ENCODE results near the gene DNALI1. TPM values are rescaled to one million over a fixed set of nuclear protein-coding genes. Genes with fewer than 3 reads are reported as not detected.

Gene DNALI1
- total and polyA plus RNA-seq, 2 donors (not counting 3 experiments of a cell fraction or from before 2014, with no cell fraction given) = 5.2 to 8.1 TPM

DNA sequence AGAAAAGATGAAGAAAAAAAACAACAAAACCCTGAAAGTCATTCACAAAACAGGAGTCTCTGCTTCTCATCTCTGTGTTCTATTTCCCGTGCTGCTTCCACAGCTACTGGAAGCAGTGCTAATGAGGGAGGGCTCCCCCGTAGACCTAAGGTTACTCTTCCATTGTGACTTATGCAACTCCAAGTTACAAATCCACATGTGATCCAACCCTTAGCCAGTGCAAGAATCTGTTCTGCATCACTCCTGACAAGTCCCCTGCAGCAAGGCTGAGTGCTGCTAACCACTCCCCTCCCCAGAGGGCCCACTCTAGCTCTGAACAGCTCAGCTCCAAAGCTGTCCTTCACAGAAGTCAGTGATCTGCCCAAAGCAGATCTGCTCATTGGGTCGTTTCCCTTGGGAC lies 10.3 kb downstream of the DNALI1 start:
- TF ChIP-seq JUN (IDR thresholded peaks at IDR 0.05; ENCODE audit: borderline replicate concordance, insufficient read depth, insufficient read length, low read depth) (no peak), FOS (IDR thresholded peaks at IDR 0.05; ENCODE audit: borderline replicate concordance, insufficient read depth, low read length) (no peak), EZH2 (IDR thresholded peaks at IDR 0.05; ENCODE audit: borderline replicate concordance, low read depth, low read length, severe bottlenecking) (no peak), MYC (IDR thresholded peaks at IDR 0.05; ENCODE audit: low read depth, low read length) (no peak), POLR2AphosphoS5 (IDR thresholded peaks at IDR 0.05; ENCODE audit: insufficient read depth, low read depth, low read length) (no peak), POLR2A (IDR thresholded peaks at IDR 0.05; ENCODE audit: low read depth, low read length) (no peak), MAX (IDR thresholded peaks at IDR 0.05; ENCODE audit: insufficient read depth, insufficient read length) (no peak), GATA2 (IDR thresholded peaks at IDR 0.05; ENCODE audit: insufficient read depth, insufficient read length, low read depth, low read length) (no peak)
- TF ChIP-seq, protein P1, sequence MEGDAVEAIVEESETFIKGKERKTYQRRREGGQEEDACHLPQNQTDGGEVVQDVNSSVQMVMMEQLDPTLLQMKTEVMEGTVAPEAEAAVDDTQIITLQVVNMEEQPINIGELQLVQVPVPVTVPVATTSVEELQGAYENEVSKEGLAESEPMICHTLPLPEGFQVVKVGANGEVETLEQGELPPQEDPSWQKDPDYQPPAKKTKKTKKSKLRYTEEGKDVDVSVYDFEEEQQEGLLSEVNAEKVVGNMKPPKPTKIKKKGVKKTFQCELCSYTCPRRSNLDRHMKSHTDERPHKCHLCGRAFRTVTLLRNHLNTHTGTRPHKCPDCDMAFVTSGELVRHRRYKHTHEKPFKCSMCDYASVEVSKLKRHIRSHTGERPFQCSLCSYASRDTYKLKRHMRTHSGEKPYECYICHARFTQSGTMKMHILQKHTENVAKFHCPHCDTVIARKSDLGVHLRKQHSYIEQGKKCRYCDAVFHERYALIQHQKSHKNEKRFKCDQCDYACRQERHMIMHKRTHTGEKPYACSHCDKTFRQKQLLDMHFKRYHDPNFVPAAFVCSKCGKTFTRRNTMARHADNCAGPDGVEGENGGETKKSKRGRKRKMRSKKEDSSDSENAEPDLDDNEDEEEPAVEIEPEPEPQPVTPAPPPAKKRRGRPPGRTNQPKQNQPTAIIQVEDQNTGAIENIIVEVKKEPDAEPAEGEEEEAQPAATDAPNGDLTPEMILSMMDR (IDR thresholded peaks at IDR 0.05; ENCODE audit: extremely low read depth in 1 of 2, insufficient read depth in 1 of 2, low read depth in 1 of 2, low read length in 2 of 2) = no peak
- DNase-seq (ENCODE audit: low read depth, low spot score) (no peak), FAIRE-seq (no peak)
- ChIA-PET POLR2A (no interaction called here), CTCF (no interaction called here)
- Histone ChIP-seq H3K79me2 (ENCODE audit: control insufficient read depth, insufficient read depth, low read length) (no peaks in the 10 kb centered on the region), H2AFZ (ENCODE audit: low read depth, low read length) (no peak overlapping the region), H3K4me3 (replicated peaks in 1 of 3; ENCODE audit: insufficient read depth in 1 of 3, low read depth in 1 of 3, low read length in 3 of 3) (no peak overlapping the region), H3K9ac (replicated peaks; ENCODE audit: extremely low read depth, insufficient read depth, low read length) (no peak overlapping the region), H4K20me1 (replicated peaks; ENCODE audit: control insufficient read depth, extremely low read depth, insufficient read depth, low read length) (no peaks in the 10 kb centered on the region), H3K27ac (ENCODE audit: insufficient read depth, low read depth, low read length) (no peak overlapping the region), H3K4me2 (ENCODE audit: insufficient read depth, low read length) (no peak overlapping the region), H3K9me1 (replicated peaks; ENCODE audit: control insufficient read depth, extremely low read depth, insufficient read depth, low read length) (no peaks in the 10 kb centered on the region), H3K36me3 (ENCODE audit: control insufficient read depth in 2 of 2, extremely low read depth in 1 of 2, insufficient read depth in 2 of 2, low read length in 2 of 2) (peaks cover 19 to 30% of the 10 kb centered on the region in 2 experiments), H3K9me3 (replicated peaks; ENCODE audit: control insufficient read depth, insufficient read depth, low read length) (no peaks in the 10 kb centered on the region), H3K27me3 (ENCODE audit: control insufficient read depth in 2 of 2, insufficient read depth in 2 of 2, low read length in 2 of 2) (no peaks in the 10 kb centered on the region), H3K4me1 (ENCODE audit: control insufficient read depth, extremely low read depth, insufficient read depth, low read length) (peaks cover 5% of the 10 kb centered on the region)
- intact Hi-C loops (cut with micrococcal nuclease) = no loop called here
- dilution Hi-C loops (cut with MboI; ENCODE audit: extremely low pct_ligation_motif_present, low sequenced_read_pairs) = no loop called here
- no TSS peak for BruUV-seq (replicated peaks)
